Stimulated activated CD4-positive, alpha-beta T cell treated with anti-CD3 and anti-CD28 coated beads, Interleukin-12 subunit alpha, Interleukin-12 subunit beta, amount 100 ng/mL, for 4 hours (primary cell): Measurements from ENCODE around the gene NLGN2.

ENCODE experiments used
- DNase-seq: peaks from one replicate; pipeline ENCODE4 v3.0.0-alpha.2; 2020

NLGN2 gene

DNA sequence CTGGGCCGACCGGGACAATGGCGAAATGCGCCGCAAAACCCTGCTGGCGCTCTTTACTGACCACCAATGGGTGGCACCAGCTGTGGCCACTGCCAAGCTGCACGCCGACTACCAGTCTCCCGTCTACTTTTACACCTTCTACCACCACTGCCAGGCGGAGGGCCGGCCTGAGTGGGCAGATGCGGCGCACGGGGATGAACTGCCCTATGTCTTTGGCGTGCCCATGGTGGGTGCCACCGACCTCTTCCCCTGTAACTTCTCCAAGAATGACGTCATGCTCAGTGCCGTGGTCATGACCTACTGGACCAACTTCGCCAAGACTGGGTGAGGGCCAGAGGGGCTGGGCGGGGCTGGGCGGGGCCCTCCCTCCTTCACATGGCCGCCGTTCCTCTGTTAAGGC is 8.1 kb downstream of the NLGN2 start:
- DNase-seq, result no peak

DNA sequence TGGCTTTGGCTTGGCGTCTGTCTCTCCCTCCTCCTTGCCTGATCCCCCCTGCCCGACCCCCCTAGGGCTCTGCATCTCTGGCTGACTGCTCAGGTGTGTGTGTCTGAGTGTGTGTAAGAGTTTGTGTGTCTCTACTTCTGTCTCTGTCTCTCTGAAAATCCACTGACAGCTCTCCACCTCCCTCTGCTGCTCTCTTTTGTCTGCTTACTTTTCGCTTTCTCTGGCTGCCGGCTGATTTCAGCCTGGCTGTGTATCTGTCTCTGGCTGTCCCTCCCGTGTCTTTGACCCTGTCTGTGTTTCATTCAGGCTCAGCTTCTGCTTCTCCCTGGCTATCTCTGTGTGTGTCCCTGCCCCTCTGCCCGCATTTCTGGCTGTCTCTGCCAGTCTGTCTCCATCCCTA is 8.7 kb downstream of the NLGN2 start:
- no peak for DNase-seq

DNA sequence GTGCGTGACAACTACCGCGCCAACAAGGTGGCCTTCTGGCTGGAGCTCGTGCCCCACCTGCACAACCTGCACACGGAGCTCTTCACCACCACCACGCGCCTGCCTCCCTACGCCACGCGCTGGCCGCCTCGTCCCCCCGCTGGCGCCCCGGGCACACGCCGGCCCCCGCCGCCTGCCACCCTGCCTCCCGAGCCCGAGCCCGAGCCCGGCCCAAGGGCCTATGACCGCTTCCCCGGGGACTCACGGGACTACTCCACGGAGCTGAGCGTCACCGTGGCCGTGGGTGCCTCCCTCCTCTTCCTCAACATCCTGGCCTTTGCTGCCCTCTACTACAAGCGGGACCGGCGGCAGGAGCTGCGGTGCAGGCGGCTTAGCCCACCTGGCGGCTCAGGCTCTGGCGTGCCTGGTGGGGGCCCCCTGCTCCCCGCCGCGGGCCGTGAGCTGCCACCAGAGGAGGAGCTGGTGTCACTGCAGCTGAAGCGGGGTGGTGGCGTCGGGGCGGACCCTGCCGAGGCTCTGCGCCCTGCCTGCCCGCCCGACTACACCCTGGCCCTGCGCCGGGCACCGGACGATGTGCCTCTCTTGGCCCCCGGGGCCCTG is 9.5 kb downstream of the NLGN2 start:
- no peak for DNase-seq

DNA sequence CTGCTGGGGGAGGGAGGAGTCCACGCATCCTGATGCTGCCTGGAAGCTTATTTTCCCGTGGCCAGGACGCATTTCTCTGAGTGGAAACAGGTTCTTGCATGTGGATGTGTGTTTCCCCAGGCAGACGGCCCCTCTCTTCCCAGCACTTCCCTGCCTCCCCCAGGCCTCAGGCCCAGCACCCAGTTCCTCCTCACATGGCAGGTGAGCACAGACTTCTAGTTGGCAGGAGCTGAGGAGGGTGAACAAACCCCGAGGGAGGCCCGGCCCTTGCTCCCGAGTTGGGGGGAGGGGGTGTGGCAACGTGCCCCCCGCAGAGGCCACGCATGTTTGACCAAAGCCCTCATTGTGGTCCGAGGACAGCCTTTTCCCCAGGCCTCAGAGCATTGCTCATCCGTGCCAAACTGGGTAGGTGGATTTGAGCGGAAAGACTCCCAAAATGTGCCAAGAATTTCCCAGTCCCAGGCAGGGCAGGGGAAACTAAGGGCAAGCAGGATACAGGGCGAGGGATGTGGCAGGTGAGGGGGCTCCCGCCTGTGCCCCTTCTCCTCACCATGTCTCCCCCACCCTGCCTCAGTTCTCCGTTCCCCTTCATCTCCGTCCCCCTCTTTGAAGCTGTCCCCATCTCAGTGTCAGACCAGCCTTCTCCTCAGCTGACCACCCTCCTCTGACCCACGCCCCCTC is 11.0 kb downstream of the NLGN2 start:
- no peak for DNase-seq

DNA sequence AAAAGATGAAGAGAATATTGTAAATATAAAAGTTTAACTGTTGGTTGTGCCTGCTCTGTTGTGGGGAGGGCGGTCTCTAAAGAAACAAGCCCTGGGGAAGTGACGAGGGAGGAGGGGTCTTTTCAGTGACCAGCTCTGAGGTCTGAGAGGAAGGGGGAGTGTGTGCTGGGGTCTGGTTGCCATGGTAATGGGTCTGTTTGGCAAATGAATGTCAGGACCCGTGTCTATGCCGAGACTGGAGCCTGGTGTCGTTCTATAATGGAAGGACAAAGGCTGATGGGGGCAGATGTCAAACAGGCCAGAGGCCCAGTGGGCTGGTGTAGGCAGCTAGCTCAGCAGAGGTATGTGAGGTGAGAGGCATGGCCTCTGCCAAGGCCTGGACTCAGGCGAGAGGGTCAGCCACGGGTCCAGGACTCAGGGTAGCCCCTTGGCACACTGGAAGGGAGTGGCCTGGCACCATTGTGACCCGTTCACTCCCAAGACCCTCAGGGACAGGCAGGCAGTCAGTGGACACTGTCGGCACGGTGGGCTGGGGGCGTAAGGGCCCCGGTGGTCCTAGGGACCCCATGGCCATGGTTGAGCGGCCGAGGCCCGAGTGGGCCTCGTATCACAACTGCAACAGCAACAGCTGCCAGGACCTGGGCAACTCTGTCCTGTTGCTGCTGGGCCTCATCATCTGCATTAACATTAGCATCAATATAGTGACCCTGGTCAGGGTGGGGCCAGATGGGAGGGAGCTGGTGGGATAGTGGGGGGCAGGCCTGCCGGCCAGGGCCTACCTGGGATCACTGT is 12.4 kb downstream of the NLGN2 start, which contains the start of gene SPEM1:
TSS of gene SPEM1 (plus strand) at position 506 of the 792 bp plus-strand sequence. CDS start at position 567, 61 bp downstream.
- DNase-seq, result no peak

DNA sequence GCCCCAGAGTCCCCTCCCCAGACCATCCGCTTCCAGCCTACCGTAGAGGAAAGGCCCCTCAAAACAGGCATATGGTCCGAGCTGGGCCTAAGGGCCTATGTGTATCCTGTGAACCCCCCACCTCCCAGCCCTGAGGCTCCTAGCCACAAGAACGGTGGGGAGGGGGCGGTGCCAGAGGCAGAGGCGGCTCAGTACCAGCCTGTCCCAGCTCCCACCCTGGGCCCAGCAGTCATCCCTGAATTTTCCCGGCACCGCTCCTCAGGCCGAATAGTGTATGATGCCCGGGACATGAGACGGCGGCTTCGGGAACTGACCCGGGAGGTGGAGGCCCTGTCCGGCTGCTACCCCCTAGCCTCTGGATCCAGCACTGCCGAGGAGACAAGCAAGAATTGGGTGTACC is 13.5 kb downstream of the NLGN2 start:
- no peak for DNase-seq

DNA sequence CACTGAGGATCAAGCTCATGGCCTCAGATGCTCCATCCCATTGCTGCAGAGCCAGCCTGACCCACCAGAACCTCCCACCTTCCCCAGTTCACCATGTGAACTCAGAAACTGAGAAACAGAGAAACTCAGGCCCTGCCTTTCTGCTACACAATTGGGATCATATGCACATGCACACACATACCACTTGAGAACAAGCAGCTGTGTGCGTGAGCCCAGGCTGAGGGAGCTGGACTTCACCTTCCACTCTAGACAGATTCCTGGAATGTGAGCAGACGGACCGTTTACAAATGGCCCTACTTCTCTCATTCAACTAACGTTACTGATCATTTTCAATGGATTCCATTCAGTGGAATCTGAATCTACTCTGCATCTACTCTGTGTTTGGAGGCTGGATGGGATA is 16.0 kb downstream of the NLGN2 start:
- no peak for DNase-seq

DNA sequence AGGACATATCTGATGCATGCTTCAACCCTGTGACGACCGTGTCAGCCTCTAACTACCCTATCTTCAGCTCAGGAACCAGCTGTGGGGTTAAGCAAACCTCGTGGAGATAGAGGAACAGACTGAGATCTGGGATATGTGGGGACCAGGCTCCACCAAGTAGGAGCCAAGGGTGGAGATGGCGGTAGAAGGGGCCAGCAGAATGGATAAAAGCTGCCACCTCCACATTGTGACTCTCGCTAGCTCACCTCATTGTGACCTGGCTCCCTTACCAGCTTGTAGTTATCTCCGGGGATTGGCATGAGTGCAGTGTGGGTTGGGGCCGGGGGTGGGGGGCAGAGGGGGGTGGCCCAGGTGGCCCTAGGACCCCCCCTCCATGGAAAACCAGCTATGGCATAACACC is 17.7 kb downstream of the NLGN2 start, which contains the start of gene SPEM2:
TSS of gene SPEM2 (plus strand) at position 301 of the 400 bp plus-strand sequence. CDS start at position 374, 73 bp downstream.
- DNase-seq, result no peak

DNA sequence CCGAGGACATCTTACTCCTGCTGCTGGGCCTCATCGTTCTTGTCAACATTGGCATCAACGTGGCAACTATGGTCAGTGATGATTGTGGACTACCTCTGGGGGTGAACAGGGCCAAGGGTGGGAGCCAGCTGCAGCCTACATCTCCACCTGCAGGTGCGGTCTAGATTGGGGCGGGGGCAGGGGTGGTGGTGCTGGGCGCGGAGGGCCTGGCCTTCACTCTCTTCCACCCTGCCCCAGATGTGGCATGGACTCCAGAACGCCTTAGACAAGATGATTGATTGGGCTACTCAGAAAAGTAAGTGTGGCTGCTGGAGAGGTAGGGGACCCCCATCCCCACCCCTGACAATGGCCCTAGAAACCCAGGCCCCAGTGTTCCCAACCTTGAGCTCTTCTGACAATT is 18.1 kb downstream of the NLGN2 start:
- DNase-seq, result no peak

DNA sequence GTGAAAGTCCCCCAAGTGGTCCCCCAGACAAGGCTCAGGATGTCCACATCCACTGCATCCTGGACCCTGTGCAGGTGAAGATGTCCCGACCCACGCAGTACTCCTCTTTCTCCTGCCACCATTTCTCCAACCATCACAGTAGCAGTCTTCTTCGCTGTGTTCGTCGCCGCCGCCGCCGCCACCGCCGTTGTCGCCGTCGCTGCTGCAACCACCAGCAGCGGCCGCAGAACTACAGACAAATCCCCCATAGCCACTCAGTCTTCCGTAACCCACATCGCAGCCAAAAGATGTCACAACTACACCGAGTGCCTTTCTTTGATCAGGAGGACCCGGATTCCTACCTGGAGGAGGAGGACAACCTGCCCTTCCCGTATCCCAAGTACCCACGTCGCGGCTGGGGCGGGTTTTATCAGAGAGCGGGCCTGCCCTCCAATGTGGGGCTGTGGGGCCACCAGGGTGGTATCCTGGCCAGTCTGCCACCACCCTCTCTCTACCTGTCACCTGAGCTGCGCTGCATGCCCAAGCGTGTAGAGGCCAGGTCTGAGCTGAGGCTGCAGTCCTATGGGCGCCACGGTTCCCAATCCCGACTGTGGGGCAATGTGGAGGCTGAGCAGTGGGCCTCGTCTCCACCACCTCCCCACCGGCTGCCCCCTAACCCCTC is 18.7 kb downstream of the NLGN2 start:
- no peak for DNase-seq

DNA sequence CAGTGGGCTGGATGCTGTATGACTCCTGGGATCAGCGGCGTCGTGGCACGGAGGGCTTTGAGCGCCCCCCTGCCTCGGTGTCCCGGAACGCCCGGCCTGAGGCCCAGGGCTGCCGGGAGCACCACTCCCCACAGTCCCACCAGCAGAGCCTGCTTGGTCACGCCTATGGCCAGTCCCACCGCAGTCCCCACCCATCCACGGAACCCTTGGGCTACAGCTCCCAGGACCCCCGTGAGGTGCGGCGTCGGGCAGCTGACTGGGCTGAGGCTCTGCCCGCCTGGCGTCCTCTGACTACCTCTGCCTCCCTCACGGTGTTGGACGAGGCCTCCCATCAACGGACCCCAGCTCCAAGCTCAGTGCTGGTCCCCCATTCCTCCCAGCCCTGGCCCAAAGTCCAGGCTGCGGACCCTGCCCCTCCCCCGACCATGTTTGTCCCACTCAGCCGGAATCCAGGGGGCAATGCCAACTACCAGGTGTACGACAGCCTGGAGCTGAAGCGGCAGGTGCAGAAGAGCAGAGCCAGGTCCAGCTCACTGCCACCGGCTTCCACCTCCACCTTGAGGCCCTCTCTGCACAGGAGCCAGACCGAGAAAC is 19.3 kb downstream of the NLGN2 start:
- DNase-seq, result no peak

DNA sequence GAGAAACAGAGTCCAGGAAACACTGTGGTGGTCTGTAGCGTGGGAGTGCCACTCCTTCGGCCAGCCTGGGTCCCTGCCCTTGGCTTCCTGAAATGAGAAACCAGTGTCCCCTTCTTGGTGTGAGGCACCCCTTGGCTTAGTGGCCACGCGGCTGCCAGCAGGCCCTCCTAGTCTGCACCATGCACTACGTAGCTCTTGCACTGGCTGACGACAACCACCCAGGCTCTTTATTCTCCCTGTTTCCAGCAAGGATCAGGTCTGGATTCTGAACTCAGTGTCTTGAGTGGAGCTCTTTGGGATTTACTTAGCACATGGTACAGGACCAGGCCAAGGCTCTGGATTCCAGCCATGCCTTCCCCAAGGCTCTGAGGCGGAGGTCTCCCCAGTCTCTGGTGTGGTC is 19.9 kb downstream of the NLGN2 start:
- no peak for DNase-seq

DNA sequence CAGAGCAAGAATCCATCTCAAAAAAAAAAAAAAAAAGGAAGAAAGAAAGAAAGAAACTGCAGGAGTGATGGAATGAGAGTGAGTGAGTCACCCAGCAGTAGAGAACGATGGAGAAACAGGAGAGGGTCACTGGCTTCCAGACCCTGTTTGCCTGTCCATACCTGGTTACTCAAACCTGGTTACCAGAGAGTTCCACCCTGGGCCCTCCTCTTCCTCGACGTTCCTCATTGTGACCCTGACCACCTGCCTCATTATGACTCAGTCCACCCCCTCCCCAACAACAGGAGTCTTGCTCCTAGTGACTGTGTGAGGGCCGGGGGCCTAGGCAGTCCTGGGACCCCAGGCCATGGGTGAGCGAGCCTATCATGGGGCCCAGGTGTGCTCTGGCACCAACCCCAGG is 20.9 kb downstream of the NLGN2 start, which contains the start of gene SPEM3:
TSS of gene SPEM3 (plus strand) at position 301 of the 400 bp plus-strand sequence. CDS start at position 347, 46 bp downstream.
- DNase-seq, result no peak

DNA sequence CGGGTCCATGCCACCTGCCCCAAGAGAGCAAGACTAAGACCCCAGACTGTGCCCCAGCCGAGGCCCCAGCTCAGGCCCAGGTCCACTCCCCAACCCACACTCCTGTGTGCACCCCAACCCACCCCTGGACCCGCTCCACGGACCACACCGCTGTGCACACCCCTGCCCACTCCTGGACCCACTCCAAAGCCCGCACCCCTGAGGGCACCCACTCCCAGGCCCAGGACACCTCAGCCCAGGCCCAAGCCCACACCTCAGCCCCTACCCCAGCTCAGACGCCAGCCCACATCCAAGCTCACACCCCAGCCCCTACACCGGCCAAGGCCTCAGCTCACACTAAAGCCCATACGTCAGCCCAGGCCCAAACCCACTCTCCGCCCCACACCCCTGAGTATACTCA is 22.1 kb downstream of the NLGN2 start:
- no peak for DNase-seq

DNA sequence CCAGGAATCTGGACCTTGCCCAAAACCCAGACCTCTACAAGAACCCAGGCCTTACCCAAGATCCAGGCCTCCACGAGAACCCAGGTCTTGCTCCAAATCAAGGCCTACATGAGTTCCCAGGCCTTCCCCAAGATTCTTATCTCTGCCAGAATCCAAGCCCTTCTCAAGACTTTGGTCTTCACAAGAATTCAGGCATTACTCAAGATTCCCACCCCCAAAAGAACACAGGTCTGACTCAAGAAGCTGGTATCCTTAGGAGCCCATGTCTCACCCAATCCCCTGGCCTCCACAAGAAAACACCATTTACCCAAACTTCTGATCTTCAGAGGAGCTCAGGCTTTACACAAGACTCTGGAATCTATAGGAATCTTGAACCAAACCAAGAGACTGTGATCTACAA is 23.6 kb downstream of the NLGN2 start:
- no peak for DNase-seq

DNA sequence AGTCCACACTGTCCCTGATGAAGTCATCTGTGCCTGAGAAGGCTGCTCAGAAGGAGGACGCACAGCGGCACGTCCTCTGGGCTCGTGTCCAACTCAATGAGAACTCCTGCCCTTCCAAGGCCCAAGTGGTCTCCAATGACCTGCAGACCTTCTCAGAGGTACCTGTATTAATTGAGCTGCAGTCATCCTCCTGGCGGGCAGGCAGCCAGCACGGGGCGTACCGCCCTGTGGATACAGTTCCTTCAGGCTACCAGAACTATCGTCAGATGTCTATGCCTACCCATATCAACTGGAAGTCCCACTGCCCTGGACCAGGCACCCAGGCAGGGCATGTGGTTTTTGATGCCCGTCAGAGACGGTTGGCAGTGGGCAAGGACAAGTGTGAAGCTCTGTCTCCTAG is 24.7 kb downstream of the NLGN2 start:
- no peak for DNase-seq

DNA sequence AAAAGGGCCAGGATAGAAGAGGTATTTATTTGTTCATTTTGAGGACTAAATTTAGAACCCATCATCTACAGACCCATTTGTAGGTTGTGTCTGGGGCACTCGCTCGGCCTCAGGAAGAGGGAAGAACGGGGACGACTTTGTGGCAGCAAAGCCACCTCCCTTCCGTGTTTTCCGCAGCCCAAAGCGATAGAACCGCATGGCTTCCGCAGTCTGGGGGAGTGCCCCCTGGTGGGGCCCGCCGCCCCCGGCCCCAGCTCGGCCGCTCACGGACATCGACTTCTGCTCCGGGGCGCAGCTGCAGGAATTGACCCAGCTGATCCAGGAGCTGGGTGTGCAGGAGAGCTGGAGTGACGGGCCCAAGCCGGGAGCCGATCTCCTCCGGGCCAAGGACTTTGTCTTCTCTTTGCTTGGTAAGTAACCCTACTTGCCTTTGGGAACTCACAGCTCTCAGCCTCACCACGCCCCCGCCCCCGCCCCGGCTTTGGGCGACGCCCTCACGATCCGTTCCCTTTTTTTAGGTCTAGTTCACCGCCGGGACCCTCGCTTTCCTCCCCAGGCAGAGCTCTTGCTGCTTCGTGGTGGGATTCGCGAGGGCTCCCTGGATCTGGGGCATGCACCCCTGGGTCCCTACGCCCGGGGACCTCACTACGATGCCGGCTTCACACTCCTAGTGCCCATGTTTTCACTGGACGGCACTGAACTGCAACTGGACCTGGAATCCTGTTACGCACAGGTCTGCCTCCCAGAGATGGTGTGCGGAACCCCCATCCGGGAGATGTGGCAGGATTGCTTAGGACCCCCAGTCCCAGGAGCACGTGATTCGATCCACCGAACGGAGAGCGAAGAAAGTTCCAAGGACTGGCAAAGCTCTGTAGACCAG is 28.3 kb downstream of the NLGN2 start:
- DNase-seq, result peak; percentile 49

DNA sequence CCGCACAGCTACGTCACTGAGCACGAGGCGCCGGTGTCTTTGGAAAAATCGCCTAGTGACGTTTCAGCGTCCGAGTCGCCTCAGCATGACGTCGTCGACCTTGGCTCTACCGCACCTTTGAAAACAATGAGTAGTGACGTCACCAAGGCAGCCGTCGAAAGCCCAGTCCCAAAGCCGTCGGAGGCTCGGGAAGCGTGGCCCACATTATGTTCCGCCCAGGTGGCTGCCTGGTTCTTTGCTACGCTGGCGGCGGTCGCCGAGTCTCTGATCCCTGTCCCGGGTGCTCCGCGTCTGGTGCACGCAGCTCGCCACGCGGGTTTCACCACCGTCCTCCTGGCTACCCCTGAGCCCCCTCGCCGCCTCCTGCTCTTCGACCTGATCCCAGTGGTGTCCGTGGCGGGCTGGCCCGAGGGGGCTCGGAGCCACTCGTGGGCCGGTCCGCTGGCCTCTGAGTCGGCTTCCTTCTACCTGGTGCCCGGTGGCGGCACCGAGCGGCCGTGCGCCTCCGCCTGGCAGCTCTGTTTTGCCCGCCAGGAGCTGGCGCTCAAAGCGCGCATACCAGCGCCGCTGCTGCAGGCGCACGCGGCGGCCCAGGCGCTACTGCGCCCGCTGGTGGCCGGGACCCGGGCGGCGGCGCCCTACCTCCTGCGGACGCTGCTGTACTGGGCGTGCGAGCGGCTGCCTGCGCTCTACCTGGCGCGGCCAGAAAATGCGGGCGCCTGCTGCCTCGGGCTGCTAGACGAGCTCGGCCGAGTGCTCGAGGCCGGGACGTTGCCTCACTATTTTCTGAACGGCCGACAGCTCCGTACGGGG is 29.1 kb downstream of the NLGN2 start:
- DNase-seq, result peak; percentile 78

DNA sequence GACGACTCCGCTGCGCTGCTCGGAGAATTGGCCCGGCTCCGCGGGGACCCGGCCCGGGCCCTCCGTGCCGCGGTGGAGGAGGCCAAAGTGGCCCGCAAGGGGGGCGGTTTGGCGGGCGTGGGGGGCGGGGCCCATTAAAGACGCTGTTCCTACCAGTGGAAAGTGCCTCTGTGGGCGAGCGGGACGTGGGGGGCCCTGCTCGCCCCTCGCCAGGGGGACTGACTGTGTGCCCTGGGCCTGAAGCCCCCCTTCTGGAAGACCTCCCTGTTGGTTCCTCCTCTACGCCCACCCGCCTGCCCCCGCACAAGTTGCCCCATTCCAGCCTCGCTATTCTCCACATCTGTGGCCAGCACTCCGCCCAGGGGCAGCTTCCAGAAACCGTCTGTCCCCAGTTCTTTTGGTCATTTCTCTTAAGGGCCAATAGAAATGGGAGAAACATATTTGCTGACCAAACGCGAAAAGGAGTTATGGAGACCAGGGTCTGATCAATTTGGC is 29.8 kb downstream of the NLGN2 start:
- DNase-seq, result no peak

DNA sequence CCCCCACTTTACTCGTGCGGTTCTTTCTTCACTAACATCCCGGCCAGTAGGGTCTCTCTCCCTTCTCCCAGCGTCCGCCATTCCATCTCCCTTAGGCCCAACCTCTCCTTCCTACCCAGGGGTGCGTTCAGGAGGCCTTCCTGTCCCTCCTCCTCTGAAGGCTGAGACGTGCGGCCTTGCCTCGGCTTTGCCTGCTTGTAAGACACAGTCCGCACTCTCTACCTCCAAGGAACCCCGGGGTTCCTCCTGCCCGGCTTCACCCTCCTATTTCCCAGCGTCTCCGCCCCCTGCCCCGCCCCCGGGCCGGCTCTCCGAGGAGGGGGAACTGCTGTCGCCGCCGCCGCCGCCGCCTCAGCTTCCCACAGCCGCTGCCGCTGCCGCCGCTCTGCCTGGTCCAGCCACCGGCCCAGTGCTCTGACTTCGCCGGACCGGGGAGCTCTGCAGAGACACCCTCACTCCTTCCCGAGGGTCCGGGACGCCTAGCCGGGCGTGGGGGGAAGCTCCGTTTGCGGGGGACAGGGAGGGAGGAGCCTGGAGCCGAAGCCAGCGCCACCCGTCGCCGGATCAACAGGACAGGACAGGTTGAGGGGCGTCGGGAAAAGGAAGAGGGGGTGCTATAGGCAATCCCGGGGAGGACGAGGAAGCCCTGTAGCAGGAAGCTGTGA is 30.4 kb downstream of the NLGN2 start:
- DNase-seq, result peak; percentile 69
